Measurements from ENCODE around the gene XPO1.
A peak's percentile ranks its signal among the peaks of the same experiment; 100 is the strongest.
"Not testable (repeated sequence)": the region's sequence is repeated elsewhere in the genome, so short reads cannot be mapped to it uniquely, and the experiment has no call there.

Gene XPO1

GRCh38 chr2:61538200-61538919 is at the start of gene XPO1:
Gene XPO1 (minus strand): TSS chr2:61538356. CDS start chr2:61533897, 4,459 bp downstream.
- peak; percentile 100 for DNase-seq (ENCODE audit: low spot score)

- DNase-seq (ENCODE audit: low spot score): not testable (repeated sequence)
These were observed 48.8 kb upstream of the XPO1 start for GRCh38 chr2:61586928-61587327.

- no peak for DNase-seq (ENCODE audit: low spot score)
These were observed 47.2 kb upstream of the XPO1 start for GRCh38 chr2:61585383-61585782.

GRCh38 chr2:61584368-61584767 is 46.2 kb upstream of the XPO1 start:
- DNase-seq (ENCODE audit: low spot score): not testable (repeated sequence)

GRCh38 chr2:61582165-61582564 is 44.0 kb upstream of the XPO1 start:
- DNase-seq (ENCODE audit: low spot score): no peak

GRCh38 chr2:61581716-61582115 is 43.6 kb upstream of the XPO1 start:
- no peak for DNase-seq (ENCODE audit: low spot score)

GRCh38 chr2:61575447-61575859 is 37.3 kb upstream of the XPO1 start:
- no peak for DNase-seq (ENCODE audit: low spot score)

GRCh38 chr2:61566566-61566965 is 28.4 kb upstream of the XPO1 start:
- DNase-seq (ENCODE audit: low spot score): no peak

GRCh38 chr2:61562615-61563014 is 24.5 kb upstream of the XPO1 start:
- DNase-seq (ENCODE audit: low spot score): no peak

GRCh38 chr2:61558160-61558559 is 20.0 kb upstream of the XPO1 start:
- DNase-seq (ENCODE audit: low spot score): no peak

- no peak for DNase-seq (ENCODE audit: low spot score)
These were observed 19.2 kb upstream of the XPO1 start for GRCh38 chr2:61557381-61557780.

- DNase-seq (ENCODE audit: low spot score): no peak
These were observed 16.4 kb upstream of the XPO1 start for GRCh38 chr2:61554604-61555003.

- no peak for DNase-seq (ENCODE audit: low spot score)
These were observed 12.4 kb upstream of the XPO1 start for GRCh38 chr2:61550375-61551209.

- no peak for DNase-seq (ENCODE audit: low spot score)
These were observed 11.4 kb upstream of the XPO1 start for GRCh38 chr2:61549546-61549945.

- DNase-seq (ENCODE audit: low spot score): no peak
These were observed 4.9 kb upstream of the XPO1 start for GRCh38 chr2:61543062-61543461.

- DNase-seq (ENCODE audit: low spot score): not testable (repeated sequence)
These were observed 2.0 kb upstream of the XPO1 start for GRCh38 chr2:61540167-61540566.

GRCh38 chr2:61538920-61539520 is 864 bp upstream of the XPO1 start:
- no peak for DNase-seq (ENCODE audit: low spot score)

- DNase-seq (ENCODE audit: low spot score): no peak
These were observed 281 bp downstream of the XPO1 start for GRCh38 chr2:61537950-61538199.

- DNase-seq (ENCODE audit: low spot score): no peak
These were observed 743 bp downstream of the XPO1 start for GRCh38 chr2:61537277-61537949.

- DNase-seq (ENCODE audit: low spot score): peak; percentile 85
These were observed 1.4 kb downstream of the XPO1 start for GRCh38 chr2:61536572-61537276.

- DNase-seq (ENCODE audit: low spot score): no peak
These were observed 2.0 kb downstream of the XPO1 start for GRCh38 chr2:61536180-61536571.

GRCh38 chr2:61535449-61535848 is 2.7 kb downstream of the XPO1 start:
- DNase-seq (ENCODE audit: low spot score): no peak

Data from left forelimb (tissue), 1 donor.